ENCODE data around the gene SPDYC.

Gene SPDYC, protein sequence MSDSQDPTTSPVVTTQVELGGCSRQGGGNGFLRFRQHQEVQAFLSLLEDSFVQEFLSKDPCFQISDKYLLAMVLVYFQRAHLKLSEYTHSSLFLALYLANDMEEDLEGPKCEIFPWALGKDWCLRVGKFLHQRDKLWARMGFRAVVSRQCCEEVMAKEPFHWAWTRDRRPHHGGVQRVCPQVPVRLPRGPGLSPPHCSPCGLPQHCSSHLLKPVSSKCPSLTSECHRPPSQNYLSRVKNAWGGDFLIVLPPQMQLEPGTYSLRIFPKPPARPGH

GRCh38 chr11:65170058-65170534 lies at the start of gene SPDYC:
TSS of gene SPDYC (plus strand) at chr11:65170233. CDS start at chr11:65171358, 1,125 bp downstream.
- DNase-seq (ENCODE audit: low spot score): no peak

DNA sequence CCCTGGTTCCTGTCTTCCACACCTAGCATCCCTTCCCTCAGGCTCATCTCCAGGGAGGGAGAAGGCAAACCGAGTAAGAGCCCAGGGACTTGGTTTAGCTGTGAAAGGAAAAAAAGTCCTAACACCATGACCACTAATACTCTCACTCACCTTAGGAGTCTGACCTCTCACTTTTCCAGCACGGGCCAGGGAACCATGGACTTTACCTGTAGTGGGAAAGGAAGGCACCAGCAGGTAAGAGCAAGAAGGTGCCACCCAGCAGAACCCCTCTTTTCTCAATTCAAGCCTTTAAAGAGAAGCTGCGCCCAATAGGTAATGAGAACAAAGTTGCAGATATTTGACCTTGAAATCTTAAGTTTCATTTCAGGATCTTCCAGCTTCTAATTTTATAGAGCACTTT lies 49.2 kb upstream of the SPDYC start:
- DNase-seq (ENCODE audit: low spot score): no peak

- no peak for DNase-seq (ENCODE audit: low spot score)
Measured at GRCh38 chr11:65121447-65121864, 48.6 kb upstream of the SPDYC start.

GRCh38 chr11:65121865-65122696 lies 48.0 kb upstream of the SPDYC start, which contains the start of the genes FAU and MRPL49:
TSS of gene FAU (minus strand) at chr11:65122134. CDS start at chr11:65121813, 321 bp downstream.
TSS of gene MRPL49 (plus strand) at chr11:65122321. CDS start at chr11:65122347, 26 bp downstream.
- DNase-seq (ENCODE audit: low spot score): peak; percentile 96

DNA sequence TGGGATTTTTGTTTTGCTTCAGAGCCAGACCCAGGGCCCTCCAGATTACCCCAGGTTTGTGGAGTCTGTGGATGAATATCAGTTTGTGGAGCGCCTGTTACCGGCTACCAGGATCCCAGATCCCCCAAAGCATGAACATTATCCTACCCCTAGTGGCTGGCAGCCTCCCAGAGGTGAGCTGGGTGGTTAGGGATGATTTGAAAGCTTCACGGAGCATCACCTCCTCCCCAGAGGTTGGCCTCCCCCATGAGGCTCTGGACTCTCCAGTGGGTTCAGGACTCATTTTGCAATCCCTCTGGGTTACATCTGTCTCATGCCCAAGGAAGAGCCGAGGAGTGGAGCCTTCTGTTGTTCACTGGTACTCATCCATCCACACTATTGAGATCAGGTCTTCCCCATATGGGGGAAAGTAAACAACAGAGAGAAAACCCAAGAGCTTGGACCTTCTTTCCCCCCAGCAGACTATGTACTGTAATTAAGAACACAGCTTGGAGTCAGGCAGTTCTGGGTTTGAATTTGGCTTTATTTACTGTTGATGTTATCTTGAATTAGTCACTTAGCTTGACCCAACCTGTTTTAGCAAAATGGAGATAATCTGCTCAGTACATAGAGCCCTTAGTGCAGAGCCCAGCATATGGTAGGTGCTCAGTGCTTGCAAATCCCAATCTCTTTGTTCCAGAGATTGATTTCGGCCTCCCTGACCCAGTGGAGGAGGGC lies 45.4 kb upstream of the SPDYC start:
- DNase-seq (ENCODE audit: low spot score): no peak

GRCh38 chr11:65125197-65126056 lies 44.6 kb upstream of the SPDYC start:
- no peak for DNase-seq (ENCODE audit: low spot score)

GRCh38 chr11:65126624-65127274 lies 43.3 kb upstream of the SPDYC start:
- no peak for DNase-seq (ENCODE audit: low spot score)

GRCh38 chr11:65127473-65128181 lies 42.4 kb upstream of the SPDYC start:
- DNase-seq (ENCODE audit: low spot score): no peak

- DNase-seq (ENCODE audit: low spot score): no peak
Measured at GRCh38 chr11:65128182-65129145, 41.6 kb upstream of the SPDYC start.

DNA sequence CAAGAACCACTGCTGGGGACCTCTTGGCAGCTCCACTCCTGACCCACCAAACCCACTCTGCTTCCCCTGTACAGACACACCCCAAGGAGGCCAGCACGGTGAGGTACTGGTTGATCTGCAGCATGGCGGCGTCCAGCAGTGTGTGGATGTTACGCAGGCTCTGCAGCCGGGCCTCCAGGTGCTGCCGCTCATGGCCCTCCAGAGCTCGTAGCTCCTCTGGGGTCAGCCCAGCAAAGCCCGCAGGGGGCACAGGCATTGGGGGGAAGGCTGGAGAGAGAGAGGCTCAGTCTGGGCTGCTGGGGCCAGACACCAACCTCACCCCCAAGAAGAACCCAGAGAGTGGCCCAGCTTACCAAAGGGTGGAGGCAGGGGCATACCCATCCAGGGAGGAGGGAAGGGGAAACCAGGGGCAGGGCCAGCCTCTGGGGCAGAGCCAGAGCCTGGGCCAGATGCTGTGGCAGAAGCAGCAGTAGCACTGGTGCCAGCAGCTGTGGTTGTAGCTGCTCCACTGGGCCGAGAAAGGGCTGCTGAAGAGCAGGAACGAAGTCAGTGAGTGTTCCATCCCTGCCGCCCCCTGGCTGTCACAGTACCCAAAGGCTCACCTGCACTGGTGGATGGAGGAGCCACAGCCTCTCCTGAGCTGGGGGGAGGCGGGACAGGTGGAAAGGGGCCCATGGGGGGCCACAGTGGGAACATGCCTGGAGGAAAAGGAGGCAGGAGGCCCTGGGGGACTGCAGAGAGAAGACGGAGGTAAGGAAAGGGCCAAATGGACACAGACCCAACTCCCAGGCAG lies 40.2 kb upstream of the SPDYC start:
- DNase-seq (ENCODE audit: low spot score): no peak

- no peak for DNase-seq (ENCODE audit: low spot score)
Measured at GRCh38 chr11:65130631-65131416, 39.2 kb upstream of the SPDYC start.

- no peak for DNase-seq (ENCODE audit: low spot score)
Measured at GRCh38 chr11:65131417-65131776, 38.6 kb upstream of the SPDYC start.

- DNase-seq (ENCODE audit: low spot score): no peak
Measured at GRCh38 chr11:65131895-65132237, 38.2 kb upstream of the SPDYC start.

DNA sequence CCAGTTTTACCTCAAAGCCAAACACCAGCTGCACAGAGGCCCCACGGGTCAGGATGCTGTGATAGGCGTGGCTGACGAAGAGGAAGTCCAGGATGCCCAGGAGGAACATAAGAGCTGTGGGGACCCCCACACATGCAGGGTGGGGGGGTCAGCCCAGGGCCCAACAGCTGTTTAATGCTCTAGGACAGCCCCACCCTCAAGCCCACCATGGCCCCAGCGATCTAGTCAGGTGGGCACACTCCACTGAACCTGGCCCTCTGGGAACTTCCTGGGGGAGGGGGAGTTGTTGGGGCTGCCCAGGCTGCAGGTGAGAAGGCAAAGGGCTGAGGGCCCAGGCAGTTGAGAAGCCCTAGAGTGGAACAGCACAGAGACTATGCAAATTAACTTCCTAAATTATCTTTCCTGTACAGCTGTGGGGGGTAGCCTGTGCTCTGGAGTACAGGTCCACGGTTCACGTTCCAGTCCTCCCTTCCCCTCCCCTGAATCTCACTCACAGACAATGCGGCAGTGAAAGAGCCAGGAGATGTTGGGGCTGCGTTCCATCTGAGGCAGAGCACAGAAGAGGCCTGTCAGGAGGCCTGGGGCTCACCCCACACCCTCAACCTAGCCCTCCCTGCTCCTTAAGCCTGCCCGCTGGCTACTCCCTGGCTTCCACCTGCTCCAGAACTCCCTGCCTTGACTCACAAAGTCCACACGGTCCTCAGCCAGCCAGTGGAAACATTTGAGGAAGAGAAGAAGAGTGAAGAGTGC lies 37.6 kb upstream of the SPDYC start:
- DNase-seq (ENCODE audit: low spot score): no peak

- no peak for DNase-seq (ENCODE audit: low spot score)
Measured at GRCh38 chr11:65132988-65133700, 36.9 kb upstream of the SPDYC start.

DNA sequence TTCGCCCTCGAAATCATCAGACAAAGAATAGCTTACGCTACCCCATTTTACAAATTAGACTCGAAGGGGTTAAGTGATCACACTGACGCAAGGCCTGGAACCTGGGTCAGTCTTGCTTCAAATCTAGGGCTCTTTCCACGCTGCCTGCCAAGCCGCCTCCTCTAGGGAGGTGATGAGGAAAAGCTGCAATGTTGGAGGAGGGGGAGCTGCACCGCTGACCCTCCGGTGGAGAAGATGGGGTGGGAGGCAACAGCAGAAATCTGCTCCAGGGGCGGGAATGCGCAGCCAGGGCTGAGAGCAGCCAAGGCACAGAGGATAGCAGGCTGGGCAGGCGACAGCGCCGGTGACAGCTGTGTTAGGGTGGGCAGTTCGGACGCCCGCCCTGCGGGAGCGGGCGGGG lies 36.3 kb upstream of the SPDYC start:
- DNase-seq (ENCODE audit: low spot score): no peak

Measured in AG08396 (cell line).